Mucosa of gallbladder (tissue), 1 donor: Measurements from ENCODE around the gene EIF3B. TPM values are rescaled to one million over a fixed set of nuclear protein-coding genes. Genes with fewer than 3 reads are reported as not detected.
A peak's percentile ranks its signal among the peaks of the same experiment; 100 is the strongest.
"Not testable (repeated sequence)": the region's sequence is repeated elsewhere in the genome, so short reads cannot be mapped to it uniquely, and the experiment has no call there.

Experiments
- DNase-seq: peaks from one replicate; pipeline ENCODE4 v3.0.0-alpha.2; 2020; ENCODE audit warnings: low spot score
- total RNA-seq: library from RNA; stranded (reverse); gene quantifications from one replicate; pipeline ENCODE4 v1.2.1, GENCODE V29; 2021
- donor health status: DM: no; HTN: no; CAD: no.

EIF3B gene
- total RNA-seq, 1 donor from 2014 or later, result 94.7 TPM

GRCh38 chr7:2399848-2400587, 45.4 kb downstream of the EIF3B start:
- peak; percentile 79 for DNase-seq

GRCh38 chr7:2402687-2403013, 48.0 kb downstream of the EIF3B start:
- DNase-seq, result no peak

GRCh38 chr7:2403014-2403717, 48.5 kb downstream of the EIF3B start, which contains the start of gene CHST12:
TSS of gene CHST12 (plus strand) at chr7:2403611. CDS start at chr7:2432640, 29,029 bp downstream.
- peak; percentile 96 for DNase-seq

GRCh38 chr7:2403718-2404648, 49.4 kb downstream of the EIF3B start:
- no peak for DNase-seq

- DNase-seq, result no peak
Measured at GRCh38 chr7:2404714-2405119, 50.1 kb downstream of the EIF3B start.

- no peak for DNase-seq
Measured at GRCh38 chr7:2405201-2405600, 50.6 kb downstream of the EIF3B start.

GRCh38 chr7:2405601-2406345, 51.1 kb downstream of the EIF3B start:
- DNase-seq, result no peak

GRCh38 chr7:2409745-2410414, 55.3 kb downstream of the EIF3B start:
- no peak for DNase-seq

GRCh38 chr7:2411049-2411448, 56.4 kb downstream of the EIF3B start:
- no peak for DNase-seq

- no peak for DNase-seq
Measured at GRCh38 chr7:2411815-2412586, 57.4 kb downstream of the EIF3B start.

GRCh38 chr7:2412587-2413201, 58.1 kb downstream of the EIF3B start:
- DNase-seq, result no peak

GRCh38 chr7:2416063-2416462, 61.4 kb downstream of the EIF3B start:
- DNase-seq, result no peak

- DNase-seq, result no peak
Measured at GRCh38 chr7:2416650-2417049, 62.0 kb downstream of the EIF3B start.

GRCh38 chr7:2417178-2417577, 62.6 kb downstream of the EIF3B start:
- DNase-seq, result not testable (repeated sequence)

GRCh38 chr7:2417981-2418481, 63.4 kb downstream of the EIF3B start:
- no peak for DNase-seq

- DNase-seq, result no peak
Measured at GRCh38 chr7:2420216-2420933, 65.7 kb downstream of the EIF3B start.

GRCh38 chr7:2421943-2422310, 67.3 kb downstream of the EIF3B start:
- DNase-seq, result no peak

GRCh38 chr7:2425749-2426148, 71.1 kb downstream of the EIF3B start:
- DNase-seq, result no peak
